SHP77 treated with DMSO at 0.1 percent for 48 hours (cell line): ENCODE data around the gene ULBP2.
A peak's percentile ranks its signal among the peaks of the same experiment; 100 is the strongest.
"Not testable (repeated sequence)": the region's sequence is repeated elsewhere in the genome, so short reads cannot be mapped to it uniquely, and the experiment has no call there.

Experiments used
- DNase-seq: peaks from one replicate; lab custom pipeline; 2025; lab: John Stamatoyannopoulos, UW

Gene ULBP2

GRCh38 chr6:149941583-149942460, at the start of gene ULBP2:
Gene ULBP2 (plus strand): TSS chr6:149942014. CDS start chr6:149942073, 59 bp downstream.
- peak; percentile 52 for DNase-seq

- no peak for DNase-seq
Measured at GRCh38 chr6:149895048-149895590, 46.7 kb upstream of the ULBP2 start.

DNA sequence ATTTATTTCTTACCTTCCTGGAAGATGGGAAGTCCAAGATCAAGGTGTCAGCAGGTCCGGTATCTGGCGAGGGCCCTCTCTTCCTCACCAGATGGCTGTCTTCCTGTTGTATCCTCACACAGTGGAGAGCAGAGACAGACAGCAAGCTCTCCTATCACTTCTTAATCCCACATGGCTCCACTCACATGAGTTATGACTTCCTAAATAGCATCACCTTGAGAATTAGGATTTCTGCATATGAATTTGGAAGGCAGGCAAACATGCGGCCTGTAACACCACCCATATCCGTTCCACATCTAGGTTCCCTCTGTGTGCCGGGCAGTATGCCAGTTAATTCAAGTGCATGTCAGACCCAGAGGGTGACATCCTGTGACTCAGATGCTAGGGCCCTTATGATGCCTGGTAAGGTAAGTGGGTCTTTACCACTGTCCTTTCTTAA, 46.0 kb upstream of the ULBP2 start:
- peak; percentile 49 for DNase-seq

DNA sequence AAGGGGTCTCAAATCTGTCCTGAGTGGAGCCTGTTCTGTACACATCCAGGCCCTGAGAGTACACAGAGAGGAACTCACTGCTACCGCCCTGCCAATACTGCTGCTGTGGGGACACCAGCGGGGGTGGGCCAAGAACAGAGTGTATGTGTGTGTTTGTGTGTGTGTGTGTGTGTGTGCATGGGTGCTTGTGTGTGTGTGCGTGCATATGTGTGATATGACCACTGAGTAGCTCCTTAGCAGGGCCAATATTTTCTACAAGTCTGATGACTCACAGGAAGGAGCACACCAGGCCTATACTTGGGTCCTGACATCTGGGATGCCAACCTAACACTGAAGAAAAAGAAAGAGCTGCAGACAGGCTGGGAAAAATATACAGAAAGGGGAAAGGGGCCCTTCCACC, 45.3 kb upstream of the ULBP2 start:
- DNase-seq: no peak

DNA sequence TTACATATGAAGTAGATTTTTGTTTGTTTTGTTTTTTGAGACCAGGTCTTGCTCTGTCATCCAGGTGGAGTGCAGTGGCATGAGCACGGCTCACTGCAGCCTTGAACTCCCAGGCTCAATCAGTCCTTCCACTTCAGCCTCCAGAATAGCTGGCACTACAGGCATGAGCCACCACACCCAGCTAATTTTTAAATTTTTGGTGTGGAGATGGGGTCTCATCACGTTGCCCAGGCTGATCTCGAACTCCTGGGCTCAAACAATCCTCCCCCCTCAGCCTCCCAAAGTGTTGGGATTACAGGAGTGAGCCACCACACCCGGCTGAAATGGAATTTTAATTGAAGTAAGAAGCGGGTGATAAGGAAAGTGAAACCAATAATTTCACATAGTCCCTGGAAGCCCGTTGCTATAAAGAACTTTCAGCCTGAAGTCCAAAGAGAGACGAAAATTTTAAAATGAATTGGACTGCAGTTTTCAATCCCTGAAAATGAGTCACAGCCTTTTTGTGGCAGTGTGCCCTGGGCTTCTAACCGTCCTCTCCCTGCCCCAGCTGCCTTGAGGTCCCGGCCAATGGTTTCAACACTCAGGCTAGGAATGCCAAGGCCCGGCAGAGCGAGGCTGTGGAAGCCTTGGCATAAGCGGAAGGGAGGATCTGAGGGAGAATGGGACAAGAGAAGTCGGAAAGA, 44.7 kb upstream of the ULBP2 start:
- no peak for DNase-seq

DNA sequence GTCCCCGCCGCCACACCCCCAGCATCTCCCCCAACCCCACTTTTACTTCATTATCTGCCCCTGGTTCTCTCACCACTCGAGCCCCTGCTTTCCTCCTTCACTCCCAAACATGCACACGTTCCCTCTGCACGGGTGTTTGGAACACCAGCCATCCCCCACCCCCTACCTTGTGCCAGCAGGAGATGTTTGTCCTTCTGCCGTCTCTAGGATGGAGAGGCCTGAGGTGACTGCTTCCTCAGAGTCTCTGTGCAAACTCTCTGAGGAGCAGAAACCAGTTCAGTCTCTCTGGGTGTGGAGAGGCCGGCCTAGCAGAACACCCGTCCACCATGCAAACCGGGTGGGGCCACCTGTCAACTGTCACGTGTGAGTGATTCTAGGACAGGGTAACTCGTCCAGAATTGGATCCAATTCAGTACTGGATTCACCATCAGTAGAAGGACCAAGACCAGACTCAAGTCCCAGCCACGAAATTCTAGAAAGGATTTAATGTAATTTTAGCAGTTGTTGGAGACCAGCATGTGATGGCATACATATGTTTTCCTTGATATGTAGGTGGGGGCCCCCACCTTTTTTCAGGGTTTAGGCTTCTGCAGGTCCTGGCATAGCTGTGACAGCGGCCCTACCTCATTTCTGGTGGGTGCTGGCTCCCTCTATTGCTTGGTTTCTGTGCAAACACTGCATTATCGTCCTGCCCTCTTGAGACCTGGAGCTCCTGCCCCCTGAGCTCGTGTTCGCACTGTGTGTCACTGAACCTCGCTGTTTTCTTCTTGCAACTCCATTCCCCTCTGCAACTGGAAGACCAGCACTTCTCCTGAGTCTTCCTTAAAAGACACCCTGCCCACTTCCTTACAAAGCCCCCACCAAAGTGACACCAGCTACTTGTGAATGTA, 43.7 kb upstream of the ULBP2 start, which contains the start of gene RAET1E:
Gene RAET1E, minus strand, starts transcription at position 259 of the 890 bp plus-strand sequence. CDS start 7,212 bp downstream, outside the sequence.
- no peak for DNase-seq

DNA sequence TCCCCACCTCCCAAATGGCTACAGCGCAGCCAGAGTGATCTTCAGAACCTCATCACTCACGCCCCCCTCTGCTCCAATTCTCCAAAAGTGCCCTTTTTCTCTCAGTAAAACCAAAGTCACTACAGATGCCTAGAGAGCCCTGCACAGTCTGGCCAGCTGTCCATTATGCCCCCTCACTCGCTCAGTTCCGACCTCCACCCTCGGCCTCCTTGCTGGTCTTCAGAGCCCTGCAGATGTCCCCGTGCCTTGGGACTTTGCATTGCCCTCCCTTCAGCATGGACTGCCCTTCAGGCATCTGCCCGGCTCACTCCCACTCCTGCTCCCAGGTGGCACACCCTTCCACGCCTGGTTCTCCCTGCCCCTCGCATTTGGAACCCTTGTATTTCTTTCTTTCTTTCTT, 42.8 kb upstream of the ULBP2 start:
- DNase-seq: no peak

DNA sequence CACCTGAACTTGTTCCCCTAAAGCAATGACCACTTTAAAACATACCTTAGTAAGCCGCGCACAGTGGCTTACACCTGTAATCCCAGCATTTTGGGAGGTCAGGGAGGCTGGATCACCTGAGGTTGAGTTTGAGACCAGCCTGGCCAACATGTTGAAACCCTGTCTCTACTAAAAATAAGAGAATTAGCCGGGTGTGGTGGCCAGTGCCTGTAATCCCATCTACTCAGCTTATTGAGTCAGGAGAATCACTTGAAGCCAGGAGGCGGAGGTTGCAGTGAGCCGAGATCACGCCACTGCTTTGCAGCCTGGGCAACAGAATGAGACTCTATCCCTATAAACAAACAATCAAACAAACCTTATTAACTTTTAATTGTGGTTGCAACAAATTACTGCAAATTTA, 42.3 kb upstream of the ULBP2 start:
- no peak for DNase-seq

- DNase-seq: no peak
Measured at GRCh38 chr6:149899926-149900619, 41.7 kb upstream of the ULBP2 start.

- DNase-seq: no peak
Measured at GRCh38 chr6:149900620-149901443, 41.0 kb upstream of the ULBP2 start.

- DNase-seq: no peak
Measured at GRCh38 chr6:149901444-149902140, 40.2 kb upstream of the ULBP2 start.

GRCh38 chr6:149903938-149904611, 37.7 kb upstream of the ULBP2 start:
- peak; percentile 51 for DNase-seq

GRCh38 chr6:149904661-149905370, 37.0 kb upstream of the ULBP2 start:
- DNase-seq: no peak

DNA sequence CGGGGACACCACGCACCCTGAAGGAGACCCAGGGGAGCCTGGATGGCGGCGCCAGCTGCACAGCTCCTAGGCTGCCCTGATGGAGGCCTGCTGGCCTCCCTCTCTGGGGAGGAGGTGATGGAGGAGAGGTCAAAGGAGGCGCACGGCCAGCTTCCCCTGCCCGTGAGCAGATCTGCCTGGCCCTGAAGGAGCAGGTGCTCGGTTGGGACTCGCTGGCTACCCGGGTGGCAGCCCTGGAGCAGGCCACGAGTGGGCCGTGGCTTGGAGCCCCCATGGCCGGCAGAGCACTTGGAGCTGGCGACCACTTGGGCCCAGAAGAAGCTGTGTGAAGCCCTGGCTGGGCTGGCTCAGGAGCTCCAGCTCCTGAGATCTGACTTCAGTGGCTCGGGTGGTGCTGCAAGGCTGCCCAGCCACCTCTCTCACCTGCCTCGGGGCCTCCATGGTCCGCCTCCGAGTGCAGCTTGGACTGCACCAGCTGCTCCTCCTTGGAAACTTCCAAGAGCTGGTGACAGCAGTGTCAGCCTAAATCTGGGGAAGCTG, 36.4 kb upstream of the ULBP2 start:
- DNase-seq: no peak

DNA sequence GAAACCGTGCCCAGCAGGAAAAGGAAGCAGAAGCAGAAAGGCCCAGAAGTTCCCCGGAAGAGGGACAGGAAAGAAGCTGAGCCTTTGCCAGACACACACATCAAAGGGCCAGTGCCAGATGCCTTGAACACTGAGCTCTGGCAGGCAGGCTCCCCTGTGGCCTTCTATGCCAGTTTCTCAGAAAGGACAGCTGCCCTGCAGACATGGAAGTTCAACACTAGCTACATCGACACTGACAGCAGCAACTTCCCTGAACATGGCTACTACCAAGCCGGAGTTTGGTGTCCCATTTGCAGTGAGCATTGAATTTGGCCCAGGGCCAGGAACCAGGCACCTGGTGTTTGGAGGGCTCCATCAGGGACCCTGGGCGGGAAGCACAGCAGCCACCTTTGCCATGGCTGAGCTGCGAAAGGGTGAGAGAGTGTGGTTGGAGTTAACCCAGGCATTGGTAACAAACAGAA, 35.9 kb upstream of the ULBP2 start:
- no peak for DNase-seq

DNA sequence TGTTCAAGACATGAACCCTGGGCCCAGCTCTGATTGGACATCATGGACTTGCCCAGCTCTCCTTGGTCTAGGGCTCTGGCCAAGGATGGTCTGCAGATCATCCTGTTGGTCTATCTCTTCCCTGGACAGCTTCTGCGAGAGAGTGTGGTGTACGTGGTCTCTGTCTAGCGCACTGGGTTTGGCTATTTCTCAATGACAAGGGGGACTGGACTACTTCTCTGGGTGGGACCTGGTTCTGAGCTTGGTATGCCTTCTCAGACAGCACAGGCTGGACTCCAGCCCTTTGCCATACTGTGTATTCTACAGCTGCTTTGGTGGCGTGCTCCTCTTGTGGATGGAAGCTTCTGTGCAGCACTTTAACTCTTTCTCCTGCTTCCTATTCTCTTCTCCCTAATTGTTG, 35.4 kb upstream of the ULBP2 start:
- DNase-seq: no peak

- DNase-seq: no peak
Measured at GRCh38 chr6:149907317-149907716, 34.5 kb upstream of the ULBP2 start.

- not testable (repeated sequence) for DNase-seq
Measured at GRCh38 chr6:149908480-149908879, 33.3 kb upstream of the ULBP2 start.
